Glutamatergic neuron (in vitro differentiated cells): ENCODE results near the gene HNRNPA3. TPM values are rescaled to one million over a fixed set of nuclear protein-coding genes. Genes with fewer than 3 reads are reported as not detected.

Experiments used
- DNase-seq: peaks from one replicate; pipeline ENCODE4 v3.0.0; 2022
- H3K27ac Mint-ChIP-seq: one replicate; pipeline ENCODE4 v1.8.0; 2020; ENCODE audit warnings: mild to moderate bottlenecking, mixed read lengths, inconsistent platforms; ENCODE audit not compliant: unreplicated experiment
- H3K27me3 Mint-ChIP-seq: one replicate; pipeline ENCODE4 v1.8.0; 2020; ENCODE audit warnings: mild to moderate bottlenecking, moderate library complexity, mixed read lengths, inconsistent platforms; ENCODE audit not compliant: unreplicated experiment
- H3K36me3 Mint-ChIP-seq: one replicate; pipeline ENCODE4 v1.8.0; 2020; ENCODE audit warnings: mild to moderate bottlenecking, mixed read lengths, inconsistent platforms; ENCODE audit not compliant: unreplicated experiment
- H3K4me1 Mint-ChIP-seq: one replicate; pipeline ENCODE4 v1.8.0; 2020; ENCODE audit warnings: mild to moderate bottlenecking, low read depth, mixed read lengths, inconsistent platforms; ENCODE audit not compliant: unreplicated experiment
- H3K4me3 Mint-ChIP-seq: one replicate; pipeline ENCODE4 v1.8.0; 2020; ENCODE audit warnings: mild to moderate bottlenecking, mixed read lengths, inconsistent platforms; ENCODE audit not compliant: unreplicated experiment
- H3K9me3 Mint-ChIP-seq: one replicate; pipeline ENCODE4 v1.8.0; 2020; ENCODE audit warnings: mild to moderate bottlenecking, moderate library complexity, mixed read lengths, inconsistent platforms; ENCODE audit not compliant: unreplicated experiment
- total RNA-seq: library from RNA; stranded (reverse); fragmentation: NEBNext Ultra II Directional; extraction: Animal tissue kit (Norgen Biotek cat#: 25700); gene quantifications from one replicate; pipeline ENCODE4 v1.2.1, GENCODE V29; 2021; ENCODE audit not compliant: unreplicated experiment
- TF ChIP-seq, protein P1 (sequence below): fragments of 200-600 bp; sonication (generic); IDR thresholded peaks from one replicate; pipeline ENCODE4 v1.5.0; 2021; ENCODE audit not compliant: partially characterized antibody, unreplicated experiment

The HNRNPA3 gene
- total RNA-seq, 1 donor from 2014 or later, result 251 TPM

DNA sequence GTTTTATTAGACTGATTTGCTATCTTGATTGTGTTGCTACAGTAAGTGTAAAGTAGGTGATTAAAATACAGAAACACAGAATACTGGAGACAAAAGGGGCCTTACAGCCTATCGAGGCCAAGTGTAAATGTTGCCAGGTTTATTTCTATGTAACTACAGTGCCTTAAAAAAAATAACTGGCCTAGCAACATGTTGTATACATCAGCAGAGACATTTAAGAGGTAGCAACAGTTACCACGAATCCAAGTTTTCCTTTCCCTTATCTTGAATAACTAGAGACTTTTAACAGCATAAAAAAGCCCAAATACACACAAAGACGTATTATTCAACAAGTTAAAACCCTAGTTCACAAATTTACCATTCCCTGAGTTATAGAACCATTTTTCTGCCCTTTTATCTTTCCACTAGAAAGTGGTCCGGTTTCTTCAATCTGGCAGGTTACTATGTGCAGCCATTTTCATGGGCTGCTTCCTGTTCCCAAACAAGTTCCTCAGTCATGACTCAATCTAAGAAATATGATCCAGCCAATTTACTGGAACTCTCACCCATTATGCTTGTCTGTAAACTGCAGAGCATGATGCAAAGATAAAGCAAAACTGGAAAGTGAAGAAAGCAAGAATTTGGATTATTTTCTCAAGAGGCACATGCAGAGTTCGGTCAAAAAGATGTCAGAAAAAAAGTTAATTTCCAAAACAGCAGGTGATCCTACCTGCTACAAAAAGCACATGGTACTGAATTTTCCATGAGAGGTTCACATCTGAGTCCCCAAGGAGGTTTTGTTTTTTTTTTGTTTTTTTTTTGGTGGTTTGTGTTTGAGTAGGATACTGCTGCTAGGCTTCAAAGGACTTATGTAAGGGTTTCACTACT, 29.8 kb downstream of the HNRNPA3 start:
- Mint-ChIP-seq H3K4me3 (peak overlapping the region; percentile 74), H3K27me3 (no peaks in the 10 kb centered on the region), H3K4me1 (peaks cover 53% of the 10 kb centered on the region), H3K36me3 (no peaks in the 10 kb centered on the region), H3K9me3 (peaks cover 1% of the 10 kb centered on the region), H3K27ac (peak overlapping the region; percentile 98)
- TF ChIP-seq, protein P1, sequence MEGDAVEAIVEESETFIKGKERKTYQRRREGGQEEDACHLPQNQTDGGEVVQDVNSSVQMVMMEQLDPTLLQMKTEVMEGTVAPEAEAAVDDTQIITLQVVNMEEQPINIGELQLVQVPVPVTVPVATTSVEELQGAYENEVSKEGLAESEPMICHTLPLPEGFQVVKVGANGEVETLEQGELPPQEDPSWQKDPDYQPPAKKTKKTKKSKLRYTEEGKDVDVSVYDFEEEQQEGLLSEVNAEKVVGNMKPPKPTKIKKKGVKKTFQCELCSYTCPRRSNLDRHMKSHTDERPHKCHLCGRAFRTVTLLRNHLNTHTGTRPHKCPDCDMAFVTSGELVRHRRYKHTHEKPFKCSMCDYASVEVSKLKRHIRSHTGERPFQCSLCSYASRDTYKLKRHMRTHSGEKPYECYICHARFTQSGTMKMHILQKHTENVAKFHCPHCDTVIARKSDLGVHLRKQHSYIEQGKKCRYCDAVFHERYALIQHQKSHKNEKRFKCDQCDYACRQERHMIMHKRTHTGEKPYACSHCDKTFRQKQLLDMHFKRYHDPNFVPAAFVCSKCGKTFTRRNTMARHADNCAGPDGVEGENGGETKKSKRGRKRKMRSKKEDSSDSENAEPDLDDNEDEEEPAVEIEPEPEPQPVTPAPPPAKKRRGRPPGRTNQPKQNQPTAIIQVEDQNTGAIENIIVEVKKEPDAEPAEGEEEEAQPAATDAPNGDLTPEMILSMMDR, result no peak
- no peak for DNase-seq

DNA sequence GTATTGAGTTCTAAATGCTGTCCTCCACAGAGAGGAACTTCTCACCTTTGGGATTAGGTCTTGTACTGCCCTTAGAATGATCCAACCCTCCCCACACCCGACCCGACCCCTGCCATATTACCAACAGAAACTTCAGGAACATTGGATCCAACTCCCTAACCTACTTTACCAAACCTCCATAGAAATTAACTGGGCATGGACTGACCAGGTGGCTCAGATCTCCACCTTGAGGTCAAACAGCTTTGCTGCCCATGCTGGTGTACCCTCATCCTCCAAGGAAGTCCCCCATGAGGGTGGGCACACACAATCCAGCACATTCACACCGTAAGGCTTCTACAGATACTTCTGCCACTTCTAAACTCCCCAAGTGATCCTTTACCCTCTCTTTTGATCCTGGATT, 30.5 kb downstream of the HNRNPA3 start:
- Mint-ChIP-seq H3K36me3 (no peaks in the 10 kb centered on the region), H3K27me3 (no peaks in the 10 kb centered on the region), H3K9me3 (peaks cover 1% of the 10 kb centered on the region), H3K4me1 (peaks cover 52% of the 10 kb centered on the region), H3K27ac (peak overlapping the region; percentile 64), H3K4me3 (no peak overlapping the region)
- DNase-seq, result no peak
- TF ChIP-seq, protein P1, result no peak

DNA sequence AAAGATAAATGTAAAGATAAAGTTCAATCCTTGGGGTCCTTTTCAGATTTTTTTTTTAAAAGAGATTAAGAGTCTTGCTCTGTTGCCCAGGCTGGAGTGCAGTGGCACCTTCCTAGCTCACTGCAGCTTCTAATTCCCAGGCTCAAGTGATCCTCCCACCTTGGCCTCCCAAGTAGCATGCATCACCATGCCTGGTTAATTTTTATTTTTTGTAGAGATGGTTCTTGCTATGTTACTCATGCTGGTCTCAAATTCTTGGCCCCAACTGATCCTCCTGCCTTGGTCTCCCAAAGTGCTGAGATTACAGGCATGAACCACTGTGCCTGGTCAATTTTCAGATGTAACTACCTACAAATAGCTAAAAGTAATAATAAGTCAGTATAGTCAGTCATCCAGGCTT, 30.9 kb downstream of the HNRNPA3 start:
- peaks cover 1% of the 10 kb centered on the region for H3K9me3 Mint-ChIP-seq
- H3K27me3 Mint-ChIP-seq, result no peaks in the 10 kb centered on the region
- DNase-seq, result no peak
- H3K36me3 Mint-ChIP-seq, result no peaks in the 10 kb centered on the region
- H3K4me3 Mint-ChIP-seq, result no peak overlapping the region
- H3K27ac Mint-ChIP-seq, result peak overlapping the region; percentile 38
- TF ChIP-seq, protein P1, result no peak
- H3K4me1 Mint-ChIP-seq, result peaks cover 48% of the 10 kb centered on the region

DNA sequence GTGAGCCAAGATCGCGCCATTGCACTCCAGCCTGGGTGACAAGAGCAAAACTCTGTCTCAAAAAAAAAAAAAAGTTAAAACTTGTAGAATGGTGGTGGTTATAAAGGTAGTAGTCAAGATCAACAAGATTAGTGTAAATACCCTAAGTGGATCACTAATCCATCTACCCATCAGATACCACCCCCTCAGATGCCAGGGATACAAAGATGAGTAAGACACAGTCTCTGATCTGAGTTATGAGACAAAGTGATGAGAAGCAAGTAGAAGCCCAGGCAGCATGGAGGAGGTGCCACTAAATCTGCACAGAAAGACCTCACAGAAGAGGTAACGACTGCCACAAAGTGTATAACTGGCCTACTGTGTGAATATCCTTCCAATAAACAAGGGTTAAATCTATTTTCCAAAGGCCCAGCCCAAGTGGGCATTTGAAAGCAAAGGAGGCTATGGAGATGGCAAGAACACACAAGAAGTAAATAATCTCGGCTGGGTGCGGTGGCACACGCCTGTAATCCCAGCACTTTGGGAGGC, 31.7 kb downstream of the HNRNPA3 start:
- Mint-ChIP-seq H3K27me3 (no peaks in the 10 kb centered on the region), H3K9me3 (peaks cover 1% of the 10 kb centered on the region), H3K36me3 (no peaks in the 10 kb centered on the region), H3K4me3 (no peak overlapping the region), H3K27ac (peak overlapping the region; percentile 22), H3K4me1 (peaks cover 42% of the 10 kb centered on the region)
- no peak for DNase-seq
- TF ChIP-seq, protein P1, result no peak

DNA sequence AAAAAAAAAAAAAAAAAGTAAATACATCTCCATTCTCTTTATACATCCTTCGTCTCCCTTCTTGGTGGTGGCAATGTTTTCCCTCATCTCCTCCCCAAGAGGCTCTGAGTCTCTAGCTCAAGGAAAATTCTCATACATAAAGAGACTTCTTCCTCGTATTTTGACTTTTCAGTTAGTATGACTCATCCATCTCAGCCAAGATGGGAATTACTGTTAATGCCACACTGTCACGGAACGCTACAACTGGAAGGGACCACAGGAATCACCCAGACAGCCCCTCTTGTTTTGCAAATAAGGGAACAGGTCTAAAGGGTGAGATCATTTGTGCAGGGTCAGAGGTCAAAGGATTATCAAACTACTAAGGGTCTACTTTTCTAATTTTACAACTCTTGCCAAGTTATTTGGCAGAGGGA, 32.4 kb downstream of the HNRNPA3 start:
- TF ChIP-seq, protein P1, result no peak
- Mint-ChIP-seq H3K27me3 (no peaks in the 10 kb centered on the region), H3K36me3 (no peaks in the 10 kb centered on the region), H3K9me3 (peaks cover 1% of the 10 kb centered on the region), H3K4me3 (no peak overlapping the region), H3K4me1 (peaks cover 40% of the 10 kb centered on the region), H3K27ac (peak overlapping the region; percentile 30)
- no peak for DNase-seq
